Bronchial epithelial cell (primary cell): ENCODE measurements around the gene CCDC61. TPM values are rescaled to one million over a fixed set of nuclear protein-coding genes. Genes with fewer than 3 reads are reported as not detected.

Experiments
- DNase-seq: peaks from one replicate; pipeline ENCODE4 v3.0.0-alpha.2; 2010; ENCODE audit warnings: low read depth
- FAIRE-seq: peaks from 2 replicates; lab custom pipeline; 2011; peaks lifted over from hg19 to GRCh38; lab: Jason Lieb, UNC
- H3K27me3 ChIP-seq: 2 replicates; pipeline ENCODE4 v1.5.1; 2011; ENCODE audit warnings: low read length; ENCODE audit not compliant: control insufficient read depth, insufficient read depth
- H3K36me3 ChIP-seq: 2 replicates; pipeline ENCODE4 v1.5.1; 2011; ENCODE audit warnings: low read length; ENCODE audit not compliant: control insufficient read depth, insufficient read depth
- H3K4me3 ChIP-seq: 2 replicates; pipeline ENCODE4 v1.5.1; 2011; ENCODE audit warnings: mild to moderate bottlenecking, low read depth, low read length, control low read depth
- total RNA-seq: library from RNA; depleted of rRNA; stranded (reverse); fragments of >200 nt; gene quantifications from 2 replicates; pipeline ENCODE4 v1.2.1, GENCODE V29; 2014
- TF ChIP-seq, protein P1 (sequence below): IDR thresholded peaks from 2 replicates; pipeline ENCODE4 v1.5.1; 2011; ENCODE audit warnings: mild to moderate bottlenecking, moderate library complexity, low read length, control low read depth, inconsistent platforms; ENCODE audit not compliant: insufficient read depth, severe bottlenecking

Gene CCDC61
- total RNA-seq, 1 donor from 2014 or later: 10.3 TPM

DNA sequence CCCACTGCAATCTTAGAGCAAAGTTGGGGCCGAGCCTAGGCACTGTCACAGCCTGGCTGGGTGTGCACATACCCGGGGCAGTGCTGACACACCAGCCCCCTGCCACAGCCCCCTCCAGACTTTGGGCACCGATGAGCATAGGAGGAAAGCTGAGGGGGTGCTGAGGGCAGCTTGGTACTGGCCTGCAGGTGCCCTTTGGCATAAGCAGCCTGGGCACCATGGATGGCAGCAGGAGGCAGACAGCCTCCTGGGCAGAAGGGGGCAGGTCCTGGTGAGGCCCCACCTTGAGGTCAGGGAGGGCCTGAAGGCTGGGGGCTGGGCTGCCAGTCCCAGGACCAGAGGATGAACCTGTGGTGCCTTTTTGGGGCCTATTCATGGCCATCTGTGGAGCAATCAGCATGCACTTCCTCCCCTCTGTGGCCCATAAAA is 37.3 kb downstream of the CCDC61 start:
- Histone ChIP-seq H3K27me3 (peaks cover 24% of the 10 kb centered on the region), H3K4me3 (no peak overlapping the region), H3K36me3 (no peaks in the 10 kb centered on the region)
- DNase-seq (no peak), FAIRE-seq (no peak)
- TF ChIP-seq, protein P1, sequence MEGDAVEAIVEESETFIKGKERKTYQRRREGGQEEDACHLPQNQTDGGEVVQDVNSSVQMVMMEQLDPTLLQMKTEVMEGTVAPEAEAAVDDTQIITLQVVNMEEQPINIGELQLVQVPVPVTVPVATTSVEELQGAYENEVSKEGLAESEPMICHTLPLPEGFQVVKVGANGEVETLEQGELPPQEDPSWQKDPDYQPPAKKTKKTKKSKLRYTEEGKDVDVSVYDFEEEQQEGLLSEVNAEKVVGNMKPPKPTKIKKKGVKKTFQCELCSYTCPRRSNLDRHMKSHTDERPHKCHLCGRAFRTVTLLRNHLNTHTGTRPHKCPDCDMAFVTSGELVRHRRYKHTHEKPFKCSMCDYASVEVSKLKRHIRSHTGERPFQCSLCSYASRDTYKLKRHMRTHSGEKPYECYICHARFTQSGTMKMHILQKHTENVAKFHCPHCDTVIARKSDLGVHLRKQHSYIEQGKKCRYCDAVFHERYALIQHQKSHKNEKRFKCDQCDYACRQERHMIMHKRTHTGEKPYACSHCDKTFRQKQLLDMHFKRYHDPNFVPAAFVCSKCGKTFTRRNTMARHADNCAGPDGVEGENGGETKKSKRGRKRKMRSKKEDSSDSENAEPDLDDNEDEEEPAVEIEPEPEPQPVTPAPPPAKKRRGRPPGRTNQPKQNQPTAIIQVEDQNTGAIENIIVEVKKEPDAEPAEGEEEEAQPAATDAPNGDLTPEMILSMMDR: no peak

DNA sequence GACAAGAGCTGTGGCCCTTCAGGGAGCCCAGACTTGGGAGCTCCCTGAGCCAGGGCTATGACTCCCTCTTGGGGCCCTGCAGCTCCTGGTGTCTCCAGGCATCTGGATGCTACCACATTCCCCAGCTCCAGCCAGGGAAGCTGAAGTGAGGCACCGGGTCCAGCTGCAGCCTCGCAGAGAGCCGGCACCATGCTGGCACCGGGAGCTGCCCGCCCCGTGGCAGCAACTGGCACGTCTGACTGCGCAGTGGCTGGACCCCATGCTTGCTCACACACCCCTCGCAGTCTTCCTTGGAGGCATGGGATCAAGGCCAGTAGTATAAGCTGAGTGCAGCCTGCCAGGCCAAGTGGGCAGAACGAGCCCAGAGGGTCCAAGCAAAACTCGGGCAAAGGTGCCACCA is 38.1 kb downstream of the CCDC61 start:
- Histone ChIP-seq H3K27me3 (peaks cover 24% of the 10 kb centered on the region), H3K36me3 (no peaks in the 10 kb centered on the region), H3K4me3 (no peak overlapping the region)
- no peak for DNase-seq
- FAIRE-seq: no peak
- TF ChIP-seq, protein P1: no peak

- FAIRE-seq (no peak), DNase-seq (no peak)
- TF ChIP-seq, protein P1: no peak
- Histone ChIP-seq H3K36me3 (no peaks in the 10 kb centered on the region), H3K27me3 (peaks cover 33% of the 10 kb centered on the region), H3K4me3 (no peak overlapping the region)
These were observed 40.3 kb downstream of the CCDC61 start for GRCh38 chr19:46035546-46035945.

DNA sequence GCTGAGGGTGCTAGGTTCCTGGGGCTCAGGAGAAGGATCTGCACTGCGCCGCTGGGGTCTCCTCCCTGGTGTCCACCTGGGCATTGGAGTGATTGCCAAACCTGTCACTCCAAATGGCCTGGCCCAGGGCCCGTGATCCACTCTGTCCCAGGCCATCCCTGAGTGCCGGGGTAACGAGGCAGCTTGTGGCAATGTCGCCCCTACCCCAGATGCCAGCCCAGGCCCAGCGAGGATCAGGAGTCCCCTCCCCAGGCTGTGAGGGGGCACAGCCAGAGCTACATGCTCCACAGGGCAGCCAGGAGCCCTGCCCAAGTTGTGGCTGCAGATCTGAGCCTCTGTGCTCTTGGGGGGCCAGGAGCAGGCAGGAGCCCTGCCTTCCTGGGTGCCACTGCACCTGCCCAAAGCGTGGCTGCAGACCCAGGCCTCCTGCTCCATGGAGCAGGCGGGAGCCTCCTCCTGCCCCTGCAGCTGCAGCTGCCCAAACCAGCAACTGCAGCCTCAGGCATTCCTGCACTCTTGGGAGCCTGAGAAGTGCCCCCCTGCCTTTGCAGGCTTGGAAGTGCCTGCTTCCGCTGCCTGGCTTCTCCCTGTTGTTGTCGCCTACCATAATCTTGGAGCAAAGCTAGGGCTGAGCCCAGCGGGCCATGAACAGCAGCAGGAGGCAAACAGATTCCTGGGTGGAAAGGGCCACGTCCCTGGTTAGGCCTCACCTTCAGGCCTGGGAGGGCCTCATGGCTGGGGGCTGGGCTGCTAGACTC is 40.9 kb downstream of the CCDC61 start:
- FAIRE-seq: no peak
- H3K27me3 ChIP-seq: peaks cover 34% of the 10 kb centered on the region
- TF ChIP-seq, protein P1: no peak

DNA sequence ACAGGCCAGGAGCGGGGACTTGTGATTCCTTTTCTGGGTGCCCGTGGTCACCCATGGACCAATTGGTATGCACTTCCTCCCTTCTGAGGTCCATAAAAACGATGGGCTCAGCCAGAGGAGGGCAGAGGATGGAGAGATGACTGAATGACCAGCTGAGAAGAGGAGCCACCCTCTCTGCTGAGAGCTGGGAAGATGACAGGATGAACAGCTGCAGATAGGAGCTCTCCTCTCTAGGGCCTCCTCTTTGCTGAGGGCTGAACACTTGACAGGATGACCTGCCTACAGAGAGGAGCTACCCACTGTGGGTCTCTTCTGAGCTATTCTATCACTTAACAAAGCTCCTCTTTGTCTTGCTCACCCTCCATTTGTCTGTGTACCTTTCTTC is 41.5 kb downstream of the CCDC61 start:
- Histone ChIP-seq H3K36me3 (no peaks in the 10 kb centered on the region), H3K27me3 (peaks cover 39% of the 10 kb centered on the region), H3K4me3 (no peak overlapping the region)
- FAIRE-seq (no peak), DNase-seq (no peak)
- TF ChIP-seq, protein P1: no peak

More for the DNA sequence above, 40.9 kb downstream of the CCDC61 start:
- Histone ChIP-seq H3K4me3 (no peak overlapping the region), H3K36me3 (no peaks in the 10 kb centered on the region)
- no peak for DNase-seq

DNA sequence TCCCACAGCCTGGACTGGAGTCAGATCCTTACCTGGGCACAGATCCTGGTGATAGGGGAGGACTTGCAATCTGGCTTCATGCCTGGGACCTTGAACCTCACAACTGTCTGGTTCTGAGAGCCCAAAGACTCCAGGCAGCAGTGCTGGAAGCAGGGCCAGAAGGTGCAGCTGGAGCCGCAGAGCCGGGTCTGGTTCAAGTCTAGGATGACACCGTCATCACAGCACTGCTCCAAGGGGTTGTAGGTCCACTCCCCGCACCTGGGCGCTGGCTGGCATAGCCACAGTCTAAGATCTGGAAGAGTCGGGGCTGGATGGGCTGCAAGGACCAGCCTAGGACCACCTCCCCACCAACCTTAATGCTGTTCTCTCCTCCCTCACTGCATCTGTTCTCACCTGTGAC is 44.9 kb downstream of the CCDC61 start:
- DNase-seq (no peak), FAIRE-seq (no peak)
- Histone ChIP-seq H3K36me3 (no peaks in the 10 kb centered on the region), H3K4me3 (no peak overlapping the region), H3K27me3 (peaks cover 54% of the 10 kb centered on the region)
- TF ChIP-seq, protein P1: no peak
